ENCODE measurements around the gene SMKR1.

The SMKR1 gene

DNA sequence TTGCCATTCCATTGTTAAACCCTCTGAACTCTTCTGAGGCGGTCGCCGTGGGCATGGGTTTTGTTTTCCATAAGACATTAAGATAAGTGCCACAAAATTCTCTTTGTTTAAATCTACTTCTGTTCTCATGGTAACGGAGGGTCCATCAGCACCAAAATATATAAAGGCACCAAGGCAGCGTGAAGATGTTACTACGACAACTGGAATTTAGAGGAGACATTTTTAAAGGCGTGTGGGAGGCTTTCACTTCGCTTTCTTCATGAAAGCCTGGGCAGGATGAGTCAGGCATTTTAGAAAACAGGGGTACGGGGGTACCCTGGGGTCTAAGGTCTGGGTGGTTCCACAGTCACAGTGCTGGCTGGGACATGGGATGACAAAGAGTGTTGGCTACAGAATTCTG is 34.0 kb downstream of the SMKR1 start:
- H3K4me3 ChIP-seq (ENCODE audit: low read length), result no peak overlapping the region
- DNase-seq (ENCODE audit: low read depth), result no peak
- TF ChIP-seq CTCF (conservative IDR thresholded peaks at IDR 0.05; ENCODE audit: low read length), result no peak

DNA sequence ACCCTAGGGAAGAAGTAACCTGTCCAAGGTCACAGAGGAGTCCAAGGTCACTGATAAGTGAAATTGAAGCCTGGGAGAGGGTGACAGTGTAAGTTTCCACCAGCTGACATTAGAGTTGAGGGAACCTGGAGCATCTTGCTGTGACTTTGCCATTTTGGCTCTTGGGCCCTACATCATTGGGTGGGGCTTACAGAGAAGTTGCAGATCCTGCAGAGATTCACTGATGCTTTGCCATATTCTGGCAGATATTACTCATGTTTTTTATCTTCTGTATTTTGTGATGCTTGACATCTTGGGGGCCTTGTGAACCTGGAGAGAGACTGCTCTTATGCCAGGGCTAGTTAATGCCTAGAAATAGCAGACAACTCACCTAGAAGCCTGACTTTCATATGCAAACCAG is 36.5 kb downstream of the SMKR1 start:
- no peak overlapping the region for H3K4me3 ChIP-seq (ENCODE audit: low read length)
- no peak for TF ChIP-seq CTCF (conservative IDR thresholded peaks at IDR 0.05; ENCODE audit: low read length)
- DNase-seq (ENCODE audit: low read depth), result no peak

GRCh38 chr7:129540340-129540739 is 38.0 kb downstream of the SMKR1 start:
- no peak overlapping the region for H3K4me3 ChIP-seq (ENCODE audit: low read length)
- no peak for TF ChIP-seq CTCF (conservative IDR thresholded peaks at IDR 0.05; ENCODE audit: low read length)
- no peak for DNase-seq (ENCODE audit: low read depth)

DNA sequence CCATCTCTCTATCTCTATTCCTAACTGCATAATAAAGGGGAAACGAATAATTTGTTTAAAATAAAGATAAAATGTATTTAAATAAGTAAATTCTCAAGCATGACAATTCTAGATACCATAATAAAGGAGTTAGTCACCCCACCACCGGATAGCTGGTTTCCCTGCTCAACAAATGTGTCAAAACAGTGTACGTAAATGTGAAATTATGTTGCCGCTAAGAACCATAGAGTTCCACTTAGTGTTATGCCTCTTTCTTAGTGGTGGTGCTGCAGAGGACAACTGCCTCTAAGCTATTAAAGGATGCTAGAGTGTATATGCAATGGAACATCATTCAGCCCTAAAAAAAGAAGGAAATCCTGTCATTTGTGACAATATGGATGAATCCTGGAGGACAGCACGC is 42.4 kb downstream of the SMKR1 start:
- no peak for DNase-seq (ENCODE audit: low read depth)
- no peak overlapping the region for H3K4me3 ChIP-seq (ENCODE audit: low read length)
- no peak for TF ChIP-seq CTCF (conservative IDR thresholded peaks at IDR 0.05; ENCODE audit: low read length)

- no peak overlapping the region for H3K4me3 ChIP-seq (ENCODE audit: low read length)
- peak; percentile 49 for DNase-seq (ENCODE audit: low read depth)
- TF ChIP-seq CTCF (conservative IDR thresholded peaks at IDR 0.05; ENCODE audit: low read length), result no peak
Observed at GRCh38 chr7:129550693-129551360, 48.5 kb downstream of the SMKR1 start.

DNA sequence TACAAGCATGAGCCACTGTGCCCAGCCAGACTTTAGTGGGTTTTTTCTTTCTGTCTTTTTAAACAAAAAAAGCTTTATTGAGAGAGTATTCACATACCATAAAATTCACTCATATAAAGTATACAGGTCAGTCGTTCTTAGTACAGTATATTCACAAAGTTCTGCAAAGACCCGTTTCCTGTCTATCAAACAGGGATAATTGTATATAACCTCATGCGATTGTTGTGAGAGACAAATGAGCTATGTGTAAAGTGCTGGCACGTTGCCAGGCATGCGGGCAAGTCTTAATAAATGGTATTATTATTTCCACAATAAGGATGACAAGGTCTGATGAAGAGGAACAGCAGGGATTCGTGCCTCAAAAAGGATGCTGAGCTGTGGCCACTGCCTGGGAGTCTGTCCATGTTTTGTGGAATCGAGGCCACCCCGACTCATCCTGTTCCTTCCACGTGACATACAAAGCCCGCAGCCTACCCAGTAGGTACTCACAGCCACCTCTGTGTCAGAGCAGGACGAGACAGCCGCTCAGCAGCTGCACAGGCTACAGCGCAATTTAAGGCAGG is 51.6 kb downstream of the SMKR1 start:
- TF ChIP-seq CTCF (conservative IDR thresholded peaks at IDR 0.05; ENCODE audit: low read length), result no peak
- DNase-seq (ENCODE audit: low read depth), result peak; percentile 48
- no peak overlapping the region; the same call in 1 of the 2 replicates for H3K4me3 ChIP-seq (ENCODE audit: low read length)

DNA sequence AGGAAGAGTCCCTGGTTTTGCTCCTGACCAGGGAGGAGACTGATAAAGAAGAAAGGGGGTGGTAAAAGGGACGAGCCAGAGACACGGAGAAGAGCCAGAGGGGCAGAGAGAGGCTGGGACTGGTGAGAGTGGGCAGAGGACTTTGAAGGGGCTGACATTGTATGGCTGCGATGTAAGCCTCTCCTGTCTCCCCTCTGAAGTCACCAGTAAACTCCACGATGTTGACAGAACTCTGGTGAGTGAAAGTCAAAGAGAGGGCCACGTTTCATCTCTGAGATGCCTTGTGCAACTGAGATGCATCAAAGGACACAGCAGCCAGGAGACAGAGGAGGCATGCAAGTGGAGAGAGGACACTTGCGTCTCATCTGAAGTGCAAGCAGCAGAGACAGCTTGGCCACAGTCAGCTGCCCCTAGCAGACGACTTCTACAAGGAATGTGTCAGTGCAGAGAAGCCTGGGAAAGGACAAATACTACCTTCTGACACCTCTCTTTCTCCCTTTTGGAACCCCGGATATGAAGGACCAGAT is 54.3 kb downstream of the SMKR1 start:
- H3K4me3 ChIP-seq (ENCODE audit: low read length), result no peak overlapping the region
- no peak for TF ChIP-seq CTCF (conservative IDR thresholded peaks at IDR 0.05; ENCODE audit: low read length)
- DNase-seq (ENCODE audit: low read depth), result no peak

All from AG10803 (cell line).